SU-DHL-6 (cell line): ENCODE data around the gene PCDHB12.
"Not testable (repeated sequence)": the region's sequence is repeated elsewhere in the genome, so short reads cannot be mapped to it uniquely, and the experiment has no call there.

Experiments
- H2AFZ ChIP-seq: fragments of 200-600 bp; sonication (generic); 2 replicates; pipeline ENCODE4 v1.6.1; 2014; ENCODE audit warnings: low read depth, mild to moderate bottlenecking, moderate library complexity, mixed read lengths, antibody characterized with exemption, low read length; ENCODE audit not compliant: severe bottlenecking
- H3F3A ChIP-seq: fragments of 200-600 bp; shearing (Covaris generic); 2 replicates; pipeline ENCODE4 v1.6.0; 2016; ENCODE audit warnings: antibody characterized with exemption, mild to moderate bottlenecking; ENCODE audit not compliant: insufficient read depth
- H3K27ac ChIP-seq: fragments of 200-600 bp; sonication (generic); 2 replicates; pipeline ENCODE4 v1.5.1; 2016; ENCODE audit warnings: low read depth, mild to moderate bottlenecking, low read length, moderate library complexity, mixed read lengths
- H3K27me3 ChIP-seq: fragments of 200-600 bp; sonication (generic), shearing (Covaris generic); 2 replicates; pipeline ENCODE4 v1.6.0; 2014; ENCODE audit warnings: mild to moderate bottlenecking, low read length
- H3K36me3 ChIP-seq: fragments of 200-600 bp; sonication (generic); 2 replicates; pipeline ENCODE4 v1.6.1; 2014; ENCODE audit warnings: mild to moderate bottlenecking, low read length, mixed read lengths
- H3K4me2 ChIP-seq: fragments of 300-600, 200-600 bp; shearing (Covaris generic), sonication (generic); 2 replicates; pipeline ENCODE4 v1.6.0; 2014; ENCODE audit warnings: low read length, low read depth, mild to moderate bottlenecking; ENCODE audit not compliant: poor library complexity, severe bottlenecking
- H3K4me3 ChIP-seq: fragments of 200-600 bp; sonication (generic); 2 replicates; pipeline ENCODE4 v1.5.1; 2014; ENCODE audit warnings: antibody characterized with exemption, low read length, mild to moderate bottlenecking, mixed read lengths; ENCODE audit not compliant: insufficient read depth, poor library complexity, severe bottlenecking
- H3K79me2 ChIP-seq: fragments of 200-600 bp; sonication (generic); 2 replicates; pipeline ENCODE4 v1.6.1; 2014; ENCODE audit warnings: mild to moderate bottlenecking, low read length, moderate library complexity; ENCODE audit not compliant: insufficient read depth
- H3K9ac ChIP-seq: fragments of 200-600 bp; sonication (generic); 2 replicates; pipeline ENCODE4 v1.7.0; 2014; ENCODE audit warnings: mild to moderate bottlenecking, low read length
- H3K9me2 ChIP-seq: fragments of 200-600 bp; sonication (generic); replicated peaks from 2 replicates; pipeline ENCODE4 v1.6.1; 2014; ENCODE audit warnings: low read length; ENCODE audit not compliant: insufficient read depth
- H3K9me3 ChIP-seq: fragments of 200-600 bp; sonication (generic); 2 replicates; pipeline ENCODE4 v1.6.1; 2014; ENCODE audit warnings: low read length, mixed read lengths; ENCODE audit not compliant: insufficient read depth
- H4K20me1 ChIP-seq: fragments of 200-600 bp; sonication (generic); 2 replicates; pipeline ENCODE4 v1.6.1; 2014; ENCODE audit warnings: low read depth, mild to moderate bottlenecking, antibody characterized with exemption, low read length, moderate library complexity, mixed read lengths
- EZH2phosphoT487 ChIP-seq: fragments of 200-600 bp; sonication (generic), shearing (Covaris generic); conservative IDR thresholded peaks from 2 replicates; pipeline ENCODE4 v1.6.1; 2018; ENCODE audit warnings: mild to moderate bottlenecking, antibody characterized with exemption, low read length, moderate library complexity, mixed read lengths
- TF ChIP-seq, protein P1 (sequence below): fragments of 200-600 bp; sonication (generic); IDR thresholded peaks from one replicate; pipeline ENCODE4 v1.5.1; 2017; ENCODE audit warnings: antibody characterized with exemption, mild to moderate bottlenecking, low read length, moderate library complexity; ENCODE audit not compliant: insufficient read depth, poor library complexity, severe bottlenecking

PCDHB12 gene

GRCh38 chr5:141208478-141208877 is at the start of gene PCDHB12:
Gene PCDHB12, plus strand, starts transcription at chr5:141208719. Its CDS starts 189 bp downstream, at chr5:141208908.
- H2AFZ ChIP-seq: no peak within 1 kb of the TSS
- TF ChIP-seq EZH2phosphoT487: no peak
- TF ChIP-seq, protein P1, sequence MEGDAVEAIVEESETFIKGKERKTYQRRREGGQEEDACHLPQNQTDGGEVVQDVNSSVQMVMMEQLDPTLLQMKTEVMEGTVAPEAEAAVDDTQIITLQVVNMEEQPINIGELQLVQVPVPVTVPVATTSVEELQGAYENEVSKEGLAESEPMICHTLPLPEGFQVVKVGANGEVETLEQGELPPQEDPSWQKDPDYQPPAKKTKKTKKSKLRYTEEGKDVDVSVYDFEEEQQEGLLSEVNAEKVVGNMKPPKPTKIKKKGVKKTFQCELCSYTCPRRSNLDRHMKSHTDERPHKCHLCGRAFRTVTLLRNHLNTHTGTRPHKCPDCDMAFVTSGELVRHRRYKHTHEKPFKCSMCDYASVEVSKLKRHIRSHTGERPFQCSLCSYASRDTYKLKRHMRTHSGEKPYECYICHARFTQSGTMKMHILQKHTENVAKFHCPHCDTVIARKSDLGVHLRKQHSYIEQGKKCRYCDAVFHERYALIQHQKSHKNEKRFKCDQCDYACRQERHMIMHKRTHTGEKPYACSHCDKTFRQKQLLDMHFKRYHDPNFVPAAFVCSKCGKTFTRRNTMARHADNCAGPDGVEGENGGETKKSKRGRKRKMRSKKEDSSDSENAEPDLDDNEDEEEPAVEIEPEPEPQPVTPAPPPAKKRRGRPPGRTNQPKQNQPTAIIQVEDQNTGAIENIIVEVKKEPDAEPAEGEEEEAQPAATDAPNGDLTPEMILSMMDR: peak; percentile 37
- no peaks in the 10 kb centered on the region for H3K27me3 ChIP-seq
- H3K36me3 ChIP-seq: no peaks in the 10 kb centered on the region; the same call in 1 of the 2 replicates
- H3K4me2 ChIP-seq: no peak within 1 kb of the TSS
- H3K4me3 ChIP-seq: no peak within 1 kb of the TSS
- H3K27ac ChIP-seq: no peak within 1 kb of the TSS
- H4K20me1 ChIP-seq: no peaks in the 10 kb centered on the region
- no peaks in the 10 kb centered on the region for H3F3A ChIP-seq
- H3K79me2 ChIP-seq: no peaks in the 10 kb centered on the region
- no peak within 1 kb of the TSS for H3K9ac ChIP-seq
- H3K9me2 ChIP-seq: no peaks in the 10 kb centered on the region
- H3K9me3 ChIP-seq: no peaks in the 10 kb centered on the region

DNA sequence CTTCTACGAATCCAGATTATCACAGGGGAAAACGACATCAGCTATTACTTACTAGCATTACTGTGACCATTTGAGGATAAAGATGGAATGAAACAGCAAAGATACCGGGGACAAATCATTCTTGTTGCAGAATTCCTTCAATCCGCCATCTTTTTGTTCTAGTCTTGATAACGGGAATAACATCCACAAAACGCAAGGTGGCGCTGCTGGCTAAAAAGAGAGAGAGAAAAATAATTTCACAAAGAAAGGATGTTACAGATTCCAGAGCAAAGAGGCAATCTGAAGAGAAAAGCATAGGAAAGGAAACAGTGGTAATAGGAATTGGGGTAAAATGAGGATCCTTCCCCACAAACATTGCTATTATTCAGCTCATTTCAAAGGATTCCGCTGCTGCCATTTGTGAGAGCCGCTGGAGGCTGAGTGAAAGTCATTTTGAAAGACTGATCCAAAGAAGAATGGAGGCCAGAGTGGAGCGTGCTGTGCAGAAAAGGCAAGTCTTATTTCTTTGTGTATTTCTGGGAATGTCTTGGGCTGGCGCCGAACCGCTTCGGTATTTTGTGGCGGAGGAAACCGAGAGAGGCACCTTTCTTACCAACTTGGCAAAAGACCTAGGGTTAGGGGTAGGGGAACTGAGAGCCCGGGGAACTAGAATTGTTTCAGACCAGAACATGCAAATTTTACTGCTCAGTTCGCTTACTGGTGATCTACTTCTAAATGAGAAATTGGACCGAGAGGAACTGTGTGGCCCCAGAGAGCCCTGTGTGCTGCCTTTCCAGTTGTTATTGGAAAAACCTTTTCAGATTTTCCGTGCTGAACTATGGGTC is 35.9 kb upstream of the PCDHB12 start, which contains the start of gene PCDHB7:
TSS of gene PCDHB7 (plus strand) at position 264 of the 824 bp plus-strand sequence. CDS start at position 456, 192 bp downstream.
- Histone ChIP-seq H2AFZ (no peak within 1 kb of the TSS), H3K9me2 (no peaks in the 10 kb centered on the region), H3K36me3 (no peaks in the 10 kb centered on the region), H3K79me2 (no peaks in the 10 kb centered on the region), H3K27me3 (peaks cover 3% of the 10 kb centered on the region; the same call in 1 of the 2 replicates), H3K9me3 (no peaks in the 10 kb centered on the region), H3K4me2 (peak within 1 kb of the TSS; percentile 22), H3F3A (no peaks in the 10 kb centered on the region), H4K20me1 (no peaks in the 10 kb centered on the region; the same call in 1 of the 2 replicates), H3K4me3 (no peak within 1 kb of the TSS), H3K9ac (no peak within 1 kb of the TSS), H3K27ac (no peak within 1 kb of the TSS)
- TF ChIP-seq, protein P1: peak; percentile 75
- TF ChIP-seq EZH2phosphoT487: no peak

GRCh38 chr5:141174291-141175104 is 34.0 kb upstream of the PCDHB12 start:
- H3K36me3 ChIP-seq, H3F3A ChIP-seq, H3K9ac ChIP-seq, H3K9me3 ChIP-seq, H4K20me1 ChIP-seq, H2AFZ ChIP-seq, H3K4me3 ChIP-seq, H3K27ac ChIP-seq, H3K79me2 ChIP-seq, H3K9me2 ChIP-seq, H3K27me3 ChIP-seq, H3K4me2 ChIP-seq: not testable (repeated sequence)
